GM10847 (cell line): Measurements from ENCODE around the gene KCNC2.

Experiments used
- POLR2A ChIP-seq: IDR thresholded peaks from 2 replicates; pipeline ENCODE4 v1.6.1; 2011; ENCODE audit not compliant: insufficient read length; ENCODE audit errors: extremely low read depth

KCNC2 gene

GRCh38 chr12:75116646-75117198 is 92.9 kb downstream of the KCNC2 start:
- no peak for TF ChIP-seq POLR2A

GRCh38 chr12:75115748-75116147 is 93.9 kb downstream of the KCNC2 start:
- TF ChIP-seq POLR2A = no peak

GRCh38 chr12:75103822-75104221 is 105.8 kb downstream of the KCNC2 start:
- no peak for TF ChIP-seq POLR2A

- no peak for TF ChIP-seq POLR2A
These were observed 107.9 kb downstream of the KCNC2 start for GRCh38 chr12:75101781-75102180.

GRCh38 chr12:75099210-75099609 is 110.4 kb downstream of the KCNC2 start:
- no peak for TF ChIP-seq POLR2A

- no peak for TF ChIP-seq POLR2A
These were observed 112.6 kb downstream of the KCNC2 start for GRCh38 chr12:75097003-75097402.

GRCh38 chr12:75087654-75088053 is 122.0 kb downstream of the KCNC2 start:
- TF ChIP-seq POLR2A = no peak

GRCh38 chr12:75086091-75087038 is 123.3 kb downstream of the KCNC2 start:
- TF ChIP-seq POLR2A = no peak

- no peak for TF ChIP-seq POLR2A
These were observed 128.3 kb downstream of the KCNC2 start for GRCh38 chr12:75081305-75081704.

GRCh38 chr12:75080582-75080981 is 129.1 kb downstream of the KCNC2 start:
- TF ChIP-seq POLR2A = no peak

GRCh38 chr12:75065482-75065881 is 144.2 kb downstream of the KCNC2 start:
- no peak for TF ChIP-seq POLR2A

GRCh38 chr12:75062691-75063090 is 146.9 kb downstream of the KCNC2 start:
- TF ChIP-seq POLR2A = no peak

- no peak for TF ChIP-seq POLR2A
These were observed 151.4 kb downstream of the KCNC2 start for GRCh38 chr12:75058228-75058627.

- no peak for TF ChIP-seq POLR2A
These were observed 160.9 kb downstream of the KCNC2 start for GRCh38 chr12:75048767-75049166.

GRCh38 chr12:75047885-75048525 is 161.6 kb downstream of the KCNC2 start:
- no peak for TF ChIP-seq POLR2A

- TF ChIP-seq POLR2A = no peak
These were observed 167.5 kb downstream of the KCNC2 start for GRCh38 chr12:75042125-75042524.
